PC-9 (cell line): Measurements from ENCODE around the gene ERC1.

Source experiments
- CTCF ChIP-seq: fragments of 200-600 bp; sonication (generic); conservative IDR thresholded peaks from 2 replicates; pipeline ENCODE4 v1.6.1; 2017; ENCODE audit warnings: mixed run types, antibody characterized with exemption, mild to moderate bottlenecking, moderate library complexity
- EZH2 ChIP-seq: fragments of 200-600 bp; sonication (generic); IDR thresholded peaks from 2 replicates; pipeline ENCODE4 v1.8.0; 2017; ENCODE audit warnings: antibody characterized with exemption, low read depth

- TF ChIP-seq CTCF (no peak), EZH2 (no peak)
Observed at GRCh38 chr12:1306817-1307216, 315.8 kb downstream of the ERC1 start.
